HepG2 (cell line): ENCODE data around the gene SEMA4C. TPM values are rescaled to one million over a fixed set of nuclear protein-coding genes. Genes with fewer than 3 reads are reported as not detected.
A peak's percentile ranks its signal among the peaks of the same experiment; 100 is the strongest.

Source experiments
- GZF1 ChIP-seq: sonication (generic); formaldehyde crosslinking; IDR thresholded peaks from 2 replicates; pipeline ENCODE4 v1.5.1; 2020; ENCODE audit warnings: mild to moderate bottlenecking, missing genetic modification reagents
- ONECUT2 ChIP-seq: sonication (generic); formaldehyde crosslinking; IDR thresholded peaks from 2 replicates; pipeline ENCODE4 v1.4.0; 2020; ENCODE audit warnings: missing genetic modification reagents
- SRF ChIP-seq: IDR thresholded peaks from 2 replicates; pipeline ENCODE4 v1.6.1; 2011; ENCODE audit warnings: mild to moderate bottlenecking, low read depth, low read length, moderate library complexity
- TCF12 ChIP-seq, 2 experiments: fragments of 450-650 bp in 1 of 2; sonication (generic) in 1 of 2; formaldehyde crosslinking in 1 of 2; IDR thresholded peaks; 2 replicates each; pipeline versions ENCODE4 v1.6.1 to v1.8.0; 2017 to 2022; ENCODE audit warnings: antibody characterized with exemption in 1 of 2, mild to moderate bottlenecking in 1 of 2, missing genetic modification reagents in 1 of 2, moderate library complexity in 1 of 2
- TOPORS ChIP-seq: sonication (generic); formaldehyde crosslinking; IDR thresholded peaks from 2 replicates; pipeline ENCODE4 v1.8.0; 2023; ENCODE audit warnings: mild to moderate bottlenecking, missing genetic modification reagents
- ZFX ChIP-seq: sonication (generic); formaldehyde crosslinking; IDR thresholded peaks from 2 replicates; pipeline ENCODE4 v1.4.0; 2020; ENCODE audit warnings: mild to moderate bottlenecking, low read depth, missing genetic modification reagents, moderate library complexity
- ZNF230 ChIP-seq: sonication (generic); formaldehyde crosslinking; IDR thresholded peaks from 2 replicates; pipeline ENCODE4 v1.4.0; 2020; ENCODE audit warnings: mild to moderate bottlenecking, missing genetic modification reagents
- ZNF263 ChIP-seq: sonication (generic); formaldehyde crosslinking; IDR thresholded peaks from 2 replicates; pipeline ENCODE4 v1.4.0; 2020; ENCODE audit warnings: missing genetic modification reagents
- ZNF30 ChIP-seq: sonication (generic); formaldehyde crosslinking; IDR thresholded peaks from 2 replicates; pipeline ENCODE4 v1.5.0; 2020; ENCODE audit warnings: mild to moderate bottlenecking, missing genetic modification reagents
- polyA plus RNA-seq, 8 experiments: library from polyadenylated mRNA; depleted of rRNA in 3 of 8; stranded (reverse) in 7 of 8; unstranded in 1 of 8; fragments of >200 nt; fragmentation: Illumina TruSeq in 4 of 8; extraction: Trizol in 4 of 8; gene quantifications; 2 replicates each; pipeline versions ENCODE4 v1.2.1 to v1.2.3, GENCODE V29; 2011 to 2016; ENCODE audit warnings: low read depth in 4 of 8, missing spikeins in 1 of 8, mixed read lengths in 1 of 8; ENCODE audit not compliant: insufficient read depth in 1 of 8
- total RNA-seq, 5 experiments: library from RNA; depleted of rRNA; stranded (reverse); fragments of >200 nt; fragmentation: Illumina TruSeq; extraction: Trizol; gene quantifications; 2 replicates each; pipeline ENCODE4 v1.2.3, GENCODE V29; 2016; ENCODE audit warnings: low read depth in 1 of 5
- TF ChIP-seq, protein P1 (sequence below), 2 experiments: fragments of 450-650 bp in 1 of 2; sonication (generic) in 1 of 2; formaldehyde crosslinking in 1 of 2; IDR thresholded peaks; 2 replicates each; pipeline versions ENCODE4 v1.6.1 to v1.8.0; 2016 to 2022; ENCODE audit warnings: antibody characterized with exemption in 1 of 2, mild to moderate bottlenecking in 1 of 2, missing genetic modification reagents in 1 of 2
- TF ChIP-seq, protein P2 (sequence below): sonication (generic); formaldehyde crosslinking; IDR thresholded peaks from 2 replicates; pipeline ENCODE4 v1.5.0; 2020; ENCODE audit warnings: missing genetic modification reagents, mild to moderate bottlenecking, borderline replicate concordance
- TF ChIP-seq, protein P3 (sequence below): sonication (generic); formaldehyde crosslinking; IDR thresholded peaks from 2 replicates; pipeline ENCODE4 v1.5.1; 2020; ENCODE audit warnings: mild to moderate bottlenecking, missing genetic modification reagents, moderate library complexity

SEMA4C gene
- total and polyA plus RNA-seq, 2 of the 13 experiments (the other 11 are each of a cell fraction or from before 2014, with no cell fraction given), result 25.9 to 46.6 TPM

DNA sequence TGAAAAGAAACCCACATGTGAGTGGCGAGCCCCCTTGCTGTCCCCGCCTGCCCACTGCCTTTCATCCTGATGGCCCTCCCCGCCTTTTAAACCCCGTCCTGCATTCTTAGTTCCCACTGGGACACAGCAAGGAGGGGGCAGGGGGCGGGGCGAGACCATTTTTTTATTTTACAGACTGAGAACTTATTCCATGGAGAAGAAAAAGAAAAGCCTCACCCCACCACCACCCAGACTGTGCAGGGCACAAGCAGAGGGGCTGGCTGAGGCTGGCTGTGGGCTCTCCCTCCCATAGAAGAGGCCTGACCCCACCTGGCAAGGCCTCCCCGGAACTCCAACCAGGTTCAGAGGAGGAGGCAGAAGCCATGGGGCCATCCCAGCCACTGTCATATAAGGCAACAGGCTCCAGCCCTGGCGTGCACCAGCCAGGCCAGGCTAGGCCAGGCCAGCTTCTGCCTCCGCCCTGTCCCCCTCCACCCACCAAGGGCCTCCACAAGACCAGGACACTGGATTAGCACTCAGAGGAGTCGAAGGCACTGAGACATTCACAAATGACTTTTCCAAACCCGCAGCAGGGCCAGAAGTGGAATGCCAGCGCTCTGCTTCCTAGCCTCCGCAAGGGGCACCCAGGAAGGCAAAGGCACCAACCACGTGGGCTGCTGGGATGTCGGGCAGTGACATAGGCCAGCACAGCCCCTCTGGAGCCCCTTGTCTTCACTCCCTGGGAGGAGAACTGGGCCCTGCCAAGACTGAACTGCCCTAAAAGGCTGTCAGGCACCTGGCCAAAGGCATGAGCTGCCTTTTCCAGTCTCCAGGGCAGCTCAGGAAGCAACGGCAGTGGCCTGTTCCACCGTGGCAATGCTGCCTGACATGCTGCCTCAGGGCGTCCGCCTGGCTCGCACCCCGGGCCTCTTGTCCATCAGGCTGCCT lies 37.5 kb upstream of the SEMA4C start (continued):
- TF ChIP-seq, protein P1, sequence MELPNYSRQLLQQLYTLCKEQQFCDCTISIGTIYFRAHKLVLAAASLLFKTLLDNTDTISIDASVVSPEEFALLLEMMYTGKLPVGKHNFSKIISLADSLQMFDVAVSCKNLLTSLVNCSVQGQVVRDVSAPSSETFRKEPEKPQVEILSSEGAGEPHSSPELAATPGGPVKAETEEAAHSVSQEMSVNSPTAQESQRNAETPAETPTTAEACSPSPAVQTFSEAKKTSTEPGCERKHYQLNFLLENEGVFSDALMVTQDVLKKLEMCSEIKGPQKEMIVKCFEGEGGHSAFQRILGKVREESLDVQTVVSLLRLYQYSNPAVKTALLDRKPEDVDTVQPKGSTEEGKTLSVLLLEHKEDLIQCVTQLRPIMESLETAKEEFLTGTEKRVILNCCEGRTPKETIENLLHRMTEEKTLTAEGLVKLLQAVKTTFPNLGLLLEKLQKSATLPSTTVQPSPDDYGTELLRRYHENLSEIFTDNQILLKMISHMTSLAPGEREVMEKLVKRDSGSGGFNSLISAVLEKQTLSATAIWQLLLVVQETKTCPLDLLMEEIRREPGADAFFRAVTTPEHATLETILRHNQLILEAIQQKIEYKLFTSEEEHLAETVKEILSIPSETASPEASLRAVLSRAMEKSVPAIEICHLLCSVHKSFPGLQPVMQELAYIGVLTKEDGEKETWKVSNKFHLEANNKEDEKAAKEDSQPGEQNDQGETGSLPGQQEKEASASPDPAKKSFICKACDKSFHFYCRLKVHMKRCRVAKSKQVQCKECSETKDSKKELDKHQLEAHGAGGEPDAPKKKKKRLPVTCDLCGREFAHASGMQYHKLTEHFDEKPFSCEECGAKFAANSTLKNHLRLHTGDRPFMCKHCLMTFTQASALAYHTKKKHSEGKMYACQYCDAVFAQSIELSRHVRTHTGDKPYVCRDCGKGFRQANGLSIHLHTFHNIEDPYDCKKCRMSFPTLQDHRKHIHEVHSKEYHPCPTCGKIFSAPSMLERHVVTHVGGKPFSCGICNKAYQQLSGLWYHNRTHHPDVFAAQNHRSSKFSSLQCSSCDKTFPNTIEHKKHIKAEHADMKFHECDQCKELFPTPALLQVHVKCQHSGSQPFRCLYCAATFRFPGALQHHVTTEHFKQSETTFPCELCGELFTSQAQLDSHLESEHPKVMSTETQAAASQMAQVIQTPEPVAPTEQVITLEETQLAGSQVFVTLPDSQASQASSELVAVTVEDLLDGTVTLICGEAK (IDR thresholded peaks at IDR 0.05), result no peak
- TF ChIP-seq, protein P1 (CRISPR knock-in tag; IDR thresholded peaks at IDR 0.05), result 0 out of 2 replicates have a peak, but pooled peaks have one; percentile 20
- TF ChIP-seq SRF (peak; percentile 51), TOPORS (no peak), ONECUT2 (no peak), ZNF230 (0 out of 2 replicates have a peak, but pooled peaks have one; percentile 28), GZF1 (no peak), ZNF30 (CRISPR knock-in tag) (no peak), TCF12 (IDR thresholded peaks at IDR 0.05) (no peak), TCF12 (CRISPR knock-in tag; IDR thresholded peaks at IDR 0.05) (no peak), ZNF263 (CRISPR knock-in tag) (no peak), ZFX (CRISPR knock-in tag) (peak; percentile 46; the same call in 1 of the 2 replicates)
- TF ChIP-seq, protein P2, sequence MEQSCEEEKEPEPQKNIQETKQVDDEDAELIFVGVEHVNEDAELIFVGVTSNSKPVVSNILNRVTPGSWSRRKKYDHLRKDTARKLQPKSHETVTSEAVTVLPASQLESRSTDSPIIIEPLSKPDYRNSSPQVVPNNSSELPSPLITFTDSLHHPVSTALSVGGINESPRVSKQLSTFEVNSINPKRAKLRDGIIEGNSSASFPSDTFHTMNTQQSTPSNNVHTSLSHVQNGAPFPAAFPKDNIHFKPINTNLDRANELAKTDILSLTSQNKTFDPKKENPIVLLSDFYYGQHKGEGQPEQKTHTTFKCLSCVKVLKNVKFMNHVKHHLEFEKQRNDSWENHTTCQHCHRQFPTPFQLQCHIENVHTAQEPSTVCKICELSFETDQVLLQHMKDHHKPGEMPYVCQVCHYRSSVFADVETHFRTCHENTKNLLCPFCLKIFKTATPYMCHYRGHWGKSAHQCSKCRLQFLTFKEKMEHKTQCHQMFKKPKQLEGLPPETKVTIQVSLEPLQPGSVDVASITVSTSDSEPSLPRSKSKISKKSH (CRISPR knock-in tag), result no peak
- TF ChIP-seq, protein P3, sequence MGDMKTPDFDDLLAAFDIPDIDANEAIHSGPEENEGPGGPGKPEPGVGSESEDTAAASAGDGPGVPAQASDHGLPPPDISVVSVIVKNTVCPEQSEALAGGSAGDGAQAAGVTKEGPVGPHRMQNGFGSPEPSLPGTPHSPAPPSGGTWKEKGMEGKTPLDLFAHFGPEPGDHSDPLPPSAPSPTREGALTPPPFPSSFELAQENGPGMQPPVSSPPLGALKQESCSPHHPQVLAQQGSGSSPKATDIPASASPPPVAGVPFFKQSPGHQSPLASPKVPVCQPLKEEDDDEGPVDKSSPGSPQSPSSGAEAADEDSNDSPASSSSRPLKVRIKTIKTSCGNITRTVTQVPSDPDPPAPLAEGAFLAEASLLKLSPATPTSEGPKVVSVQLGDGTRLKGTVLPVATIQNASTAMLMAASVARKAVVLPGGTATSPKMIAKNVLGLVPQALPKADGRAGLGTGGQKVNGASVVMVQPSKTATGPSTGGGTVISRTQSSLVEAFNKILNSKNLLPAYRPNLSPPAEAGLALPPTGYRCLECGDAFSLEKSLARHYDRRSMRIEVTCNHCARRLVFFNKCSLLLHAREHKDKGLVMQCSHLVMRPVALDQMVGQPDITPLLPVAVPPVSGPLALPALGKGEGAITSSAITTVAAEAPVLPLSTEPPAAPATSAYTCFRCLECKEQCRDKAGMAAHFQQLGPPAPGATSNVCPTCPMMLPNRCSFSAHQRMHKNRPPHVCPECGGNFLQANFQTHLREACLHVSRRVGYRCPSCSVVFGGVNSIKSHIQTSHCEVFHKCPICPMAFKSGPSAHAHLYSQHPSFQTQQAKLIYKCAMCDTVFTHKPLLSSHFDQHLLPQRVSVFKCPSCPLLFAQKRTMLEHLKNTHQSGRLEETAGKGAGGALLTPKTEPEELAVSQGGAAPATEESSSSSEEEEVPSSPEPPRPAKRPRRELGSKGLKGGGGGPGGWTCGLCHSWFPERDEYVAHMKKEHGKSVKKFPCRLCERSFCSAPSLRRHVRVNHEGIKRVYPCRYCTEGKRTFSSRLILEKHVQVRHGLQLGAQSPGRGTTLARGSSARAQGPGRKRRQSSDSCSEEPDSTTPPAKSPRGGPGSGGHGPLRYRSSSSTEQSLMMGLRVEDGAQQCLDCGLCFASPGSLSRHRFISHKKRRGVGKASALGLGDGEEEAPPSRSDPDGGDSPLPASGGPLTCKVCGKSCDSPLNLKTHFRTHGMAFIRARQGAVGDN (CRISPR knock-in tag), result peak; percentile 9; the same call in 1 of the 2 replicates
